SU-DHL-6 (cell line): Measurements from ENCODE around the gene ZBTB12.
"Not testable (repeated sequence)": the region's sequence is repeated elsewhere in the genome, so short reads cannot be mapped to it uniquely, and the experiment has no call there.

Source experiments
- CTCF ChIP-seq: fragments of 200-600 bp; sonication (generic); IDR thresholded peaks from one replicate; pipeline ENCODE4 v1.5.1; 2017; ENCODE audit warnings: antibody characterized with exemption, mild to moderate bottlenecking, low read length, moderate library complexity; ENCODE audit not compliant: insufficient read depth, poor library complexity, severe bottlenecking
- EZH2phosphoT487 ChIP-seq: fragments of 200-600 bp; sonication (generic), shearing (Covaris generic); conservative IDR thresholded peaks from 2 replicates; pipeline ENCODE4 v1.6.1; 2018; ENCODE audit warnings: mild to moderate bottlenecking, antibody characterized with exemption, low read length, moderate library complexity, mixed read lengths

- TF ChIP-seq CTCF, EZH2phosphoT487: not testable (repeated sequence)
These were observed 6.4 kb upstream of the ZBTB12 start for GRCh38 chr6:31908255-31908654.
